H1 (cell line): ENCODE measurements around the gene FLT3.

Experiments
- BRCA1 ChIP-seq: IDR thresholded peaks from 2 replicates; pipeline ENCODE4 v1.6.1; 2012; ENCODE audit warnings: low read depth, low read length, improper control_type of control experiment
- POLR2A ChIP-seq, 2 experiments: IDR thresholded peaks; 1 replicate in 1 of 2; 2 replicates in 1 of 2; pipeline ENCODE4 v1.6.1; 2011; ENCODE audit warnings: low read depth in 2 of 2, low read length in 2 of 2, mild to moderate bottlenecking in 2 of 2; ENCODE audit errors: control extremely low read depth in 1 of 2
- USF2 ChIP-seq: IDR thresholded peaks from 2 replicates; pipeline ENCODE4 v1.6.1; 2011; ENCODE audit warnings: low read length, improper control_type of control experiment

GRCh38 chr13:27962982-27963381 lies 137.4 kb downstream of the FLT3 start:
- TF ChIP-seq POLR2A (IDR thresholded peaks at IDR 0.05; ENCODE audit: control extremely low read depth in 1 of 2, low read depth in 2 of 2, low read length in 2 of 2) (no peak), USF2 (no peak), BRCA1 (no peak)
